ENCODE results near the gene WBP1L. TPM values are rescaled to one million over a fixed set of nuclear protein-coding genes. Genes with fewer than 3 reads are reported as not detected.

Gene WBP1L
- total and polyA plus RNA-seq, 2 experiments from 2014 or later = 7.0 to 55.7 TPM

GRCh38 chr10:102696736-102697135 lies 47.0 kb upstream of the WBP1L start (continued):
- no peak for TF ChIP-seq CREB1 (CRISPR knock-in tag; IDR thresholded peaks at IDR 0.05; ENCODE audit: low read depth)

DNA sequence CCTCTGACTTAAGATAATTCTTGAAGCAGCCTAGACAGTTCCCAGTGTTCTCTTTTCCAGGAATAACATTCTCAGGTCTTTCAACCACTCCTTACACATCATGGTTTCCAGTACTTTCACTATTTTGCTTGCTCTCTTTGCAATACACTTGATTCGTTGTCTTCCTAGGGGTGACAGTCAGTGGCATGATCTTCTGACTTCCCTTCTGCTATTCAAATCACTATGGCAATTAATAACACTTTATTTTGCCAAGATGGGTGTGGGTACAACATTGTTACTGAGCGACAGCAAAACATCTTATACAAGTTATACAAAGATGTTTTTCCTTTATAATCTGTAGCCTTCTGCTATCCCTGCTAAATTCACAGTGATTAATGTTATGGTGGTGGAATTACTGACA lies 44.9 kb upstream of the WBP1L start:
- H2AFZ ChIP-seq = no peak overlapping the region
- H3K36me3 Mint-ChIP-seq (ENCODE audit: low read depth) = peaks cover 30% of the 10 kb centered on the region
- ATAC-seq (no peak), DNase-seq (ENCODE audit: low spot score) (no peak)
- no peaks in the 10 kb centered on the region; the same call in 1 of the 2 replicates for H4K20me1 ChIP-seq (replicated peaks; ENCODE audit: insufficient read depth)
- H3K4me2 ChIP-seq = no peak overlapping the region
- H3K4me3 Mint-ChIP-seq = no peak overlapping the region
- no peak overlapping the region for H3K27ac ChIP-seq (ENCODE audit: low read depth)
- H3K79me2 ChIP-seq (replicated peaks; ENCODE audit: insufficient read depth) = no peaks in the 10 kb centered on the region
- H3K4me3 ChIP-seq = no peak overlapping the region
- H3K27me3 ChIP-seq (ENCODE audit: insufficient read depth) = no peaks in the 10 kb centered on the region
- TF ChIP-seq NANOG (IDR thresholded peaks at IDR 0.05; ENCODE audit: borderline replicate concordance) (no peak), JUNB (IDR thresholded peaks at IDR 0.05; ENCODE audit: unreplicated experiment) (no peak), ZNF331 (CRISPR knock-in tag; IDR thresholded peaks at IDR 0.05; ENCODE audit: low read depth) (no peak), REST (IDR thresholded peaks at IDR 0.05; ENCODE audit: unreplicated experiment) (no peak), EZH2 (IDR thresholded peaks at IDR 0.05; ENCODE audit: low read depth, unreplicated experiment) (no peak), POLR2AphosphoS5 (IDR thresholded peaks at IDR 0.05; ENCODE audit: low read depth) (no peak), STAT1 (IDR thresholded peaks at IDR 0.05; ENCODE audit: unreplicated experiment) (no peak), EZH2phosphoT487 (IDR thresholded peaks at IDR 0.05; ENCODE audit: unreplicated experiment) (no peak), CREB1 (CRISPR knock-in tag; IDR thresholded peaks at IDR 0.05; ENCODE audit: low read depth) (no peak), ZNF114 (CRISPR knock-in tag; IDR thresholded peaks at IDR 0.05) (no peak)
- TF ChIP-seq, protein P1, sequence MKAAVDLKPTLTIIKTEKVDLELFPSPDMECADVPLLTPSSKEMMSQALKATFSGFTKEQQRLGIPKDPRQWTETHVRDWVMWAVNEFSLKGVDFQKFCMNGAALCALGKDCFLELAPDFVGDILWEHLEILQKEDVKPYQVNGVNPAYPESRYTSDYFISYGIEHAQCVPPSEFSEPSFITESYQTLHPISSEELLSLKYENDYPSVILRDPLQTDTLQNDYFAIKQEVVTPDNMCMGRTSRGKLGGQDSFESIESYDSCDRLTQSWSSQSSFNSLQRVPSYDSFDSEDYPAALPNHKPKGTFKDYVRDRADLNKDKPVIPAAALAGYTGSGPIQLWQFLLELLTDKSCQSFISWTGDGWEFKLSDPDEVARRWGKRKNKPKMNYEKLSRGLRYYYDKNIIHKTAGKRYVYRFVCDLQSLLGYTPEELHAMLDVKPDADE (IDR thresholded peaks at IDR 0.05) = no peak
- TF ChIP-seq, protein P2, sequence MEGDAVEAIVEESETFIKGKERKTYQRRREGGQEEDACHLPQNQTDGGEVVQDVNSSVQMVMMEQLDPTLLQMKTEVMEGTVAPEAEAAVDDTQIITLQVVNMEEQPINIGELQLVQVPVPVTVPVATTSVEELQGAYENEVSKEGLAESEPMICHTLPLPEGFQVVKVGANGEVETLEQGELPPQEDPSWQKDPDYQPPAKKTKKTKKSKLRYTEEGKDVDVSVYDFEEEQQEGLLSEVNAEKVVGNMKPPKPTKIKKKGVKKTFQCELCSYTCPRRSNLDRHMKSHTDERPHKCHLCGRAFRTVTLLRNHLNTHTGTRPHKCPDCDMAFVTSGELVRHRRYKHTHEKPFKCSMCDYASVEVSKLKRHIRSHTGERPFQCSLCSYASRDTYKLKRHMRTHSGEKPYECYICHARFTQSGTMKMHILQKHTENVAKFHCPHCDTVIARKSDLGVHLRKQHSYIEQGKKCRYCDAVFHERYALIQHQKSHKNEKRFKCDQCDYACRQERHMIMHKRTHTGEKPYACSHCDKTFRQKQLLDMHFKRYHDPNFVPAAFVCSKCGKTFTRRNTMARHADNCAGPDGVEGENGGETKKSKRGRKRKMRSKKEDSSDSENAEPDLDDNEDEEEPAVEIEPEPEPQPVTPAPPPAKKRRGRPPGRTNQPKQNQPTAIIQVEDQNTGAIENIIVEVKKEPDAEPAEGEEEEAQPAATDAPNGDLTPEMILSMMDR (conservative IDR thresholded peaks at IDR 0.05; ENCODE audit: low read depth in 2 of 2) = no peak
- TF ChIP-seq, protein P3, sequence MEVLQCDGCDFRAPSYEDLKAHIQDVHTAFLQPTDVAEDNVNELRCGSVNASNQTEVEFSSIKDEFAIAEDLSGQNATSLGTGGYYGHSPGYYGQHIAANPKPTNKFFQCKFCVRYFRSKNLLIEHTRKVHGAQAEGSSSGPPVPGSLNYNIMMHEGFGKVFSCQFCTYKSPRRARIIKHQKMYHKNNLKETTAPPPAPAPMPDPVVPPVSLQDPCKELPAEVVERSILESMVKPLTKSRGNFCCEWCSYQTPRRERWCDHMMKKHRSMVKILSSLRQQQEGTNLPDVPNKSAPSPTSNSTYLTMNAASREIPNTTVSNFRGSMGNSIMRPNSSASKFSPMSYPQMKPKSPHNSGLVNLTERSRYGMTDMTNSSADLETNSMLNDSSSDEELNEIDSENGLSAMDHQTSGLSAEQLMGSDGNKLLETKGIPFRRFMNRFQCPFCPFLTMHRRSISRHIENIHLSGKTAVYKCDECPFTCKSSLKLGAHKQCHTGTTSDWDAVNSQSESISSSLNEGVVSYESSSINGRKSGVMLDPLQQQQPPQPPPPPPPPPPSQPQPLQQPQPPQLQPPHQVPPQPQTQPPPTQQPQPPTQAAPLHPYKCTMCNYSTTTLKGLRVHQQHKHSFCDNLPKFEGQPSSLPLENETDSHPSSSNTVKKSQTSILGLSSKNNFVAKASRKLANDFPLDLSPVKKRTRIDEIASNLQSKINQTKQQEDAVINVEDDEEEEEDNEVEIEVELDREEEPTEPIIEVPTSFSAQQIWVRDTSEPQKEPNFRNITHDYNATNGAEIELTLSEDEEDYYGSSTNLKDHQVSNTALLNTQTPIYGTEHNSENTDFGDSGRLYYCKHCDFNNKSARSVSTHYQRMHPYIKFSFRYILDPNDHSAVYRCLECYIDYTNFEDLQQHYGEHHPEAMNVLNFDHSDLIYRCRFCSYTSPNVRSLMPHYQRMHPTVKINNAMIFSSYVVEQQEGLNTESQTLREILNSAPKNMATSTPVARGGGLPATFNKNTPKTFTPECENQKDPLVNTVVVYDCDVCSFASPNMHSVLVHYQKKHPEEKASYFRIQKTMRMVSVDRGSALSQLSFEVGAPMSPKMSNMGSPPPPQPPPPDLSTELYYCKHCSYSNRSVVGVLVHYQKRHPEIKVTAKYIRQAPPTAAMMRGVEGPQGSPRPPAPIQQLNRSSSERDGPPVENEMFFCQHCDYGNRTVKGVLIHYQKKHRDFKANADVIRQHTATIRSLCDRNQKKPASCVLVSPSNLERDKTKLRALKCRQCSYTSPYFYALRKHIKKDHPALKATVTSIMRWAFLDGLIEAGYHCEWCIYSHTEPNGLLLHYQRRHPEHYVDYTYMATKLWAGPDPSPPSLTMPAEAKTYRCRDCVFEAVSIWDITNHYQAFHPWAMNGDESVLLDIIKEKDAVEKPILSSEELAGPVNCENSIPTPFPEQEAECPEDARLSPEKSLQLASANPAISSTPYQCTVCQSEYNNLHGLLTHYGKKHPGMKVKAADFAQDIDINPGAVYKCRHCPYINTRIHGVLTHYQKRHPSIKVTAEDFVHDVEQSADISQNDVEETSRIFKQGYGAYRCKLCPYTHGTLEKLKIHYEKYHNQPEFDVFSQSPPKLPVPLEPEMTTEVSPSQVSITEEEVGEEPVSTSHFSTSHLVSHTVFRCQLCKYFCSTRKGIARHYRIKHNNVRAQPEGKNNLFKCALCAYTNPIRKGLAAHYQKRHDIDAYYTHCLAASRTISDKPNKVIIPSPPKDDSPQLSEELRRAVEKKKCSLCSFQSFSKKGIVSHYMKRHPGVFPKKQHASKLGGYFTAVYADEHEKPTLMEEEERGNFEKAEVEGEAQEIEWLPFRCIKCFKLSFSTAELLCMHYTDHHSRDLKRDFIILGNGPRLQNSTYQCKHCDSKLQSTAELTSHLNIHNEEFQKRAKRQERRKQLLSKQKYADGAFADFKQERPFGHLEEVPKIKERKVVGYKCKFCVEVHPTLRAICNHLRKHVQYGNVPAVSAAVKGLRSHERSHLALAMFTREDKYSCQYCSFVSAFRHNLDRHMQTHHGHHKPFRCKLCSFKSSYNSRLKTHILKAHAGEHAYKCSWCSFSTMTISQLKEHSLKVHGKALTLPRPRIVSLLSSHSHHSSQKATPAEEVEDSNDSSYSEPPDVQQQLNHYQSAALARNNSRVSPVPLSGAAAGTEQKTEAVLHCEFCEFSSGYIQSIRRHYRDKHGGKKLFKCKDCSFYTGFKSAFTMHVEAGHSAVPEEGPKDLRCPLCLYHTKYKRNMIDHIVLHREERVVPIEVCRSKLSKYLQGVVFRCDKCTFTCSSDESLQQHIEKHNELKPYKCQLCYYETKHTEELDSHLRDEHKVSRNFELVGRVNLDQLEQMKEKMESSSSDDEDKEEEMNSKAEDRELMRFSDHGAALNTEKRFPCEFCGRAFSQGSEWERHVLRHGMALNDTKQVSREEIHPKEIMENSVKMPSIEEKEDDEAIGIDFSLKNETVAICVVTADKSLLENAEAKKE (CRISPR knock-in tag; IDR thresholded peaks at IDR 0.05) = no peak
- no peaks in the 10 kb centered on the region for H3K4me1 ChIP-seq (ENCODE audit: insufficient read depth)
- peaks cover 7% of the 10 kb centered on the region; the same call in 1 of the 2 replicates for H3K36me3 ChIP-seq (ENCODE audit: insufficient read depth)
- H3K9me3 Mint-ChIP-seq = no peaks in the 10 kb centered on the region
- 0 out of 2 replicates have a peak, but pooled peaks cover 2% of the 10 kb centered on the region for H3F3A ChIP-seq (replicated peaks; ENCODE audit: low read depth)
- H3K9me2 ChIP-seq (ENCODE audit: insufficient read depth) = no peaks in the 10 kb centered on the region
- no peak overlapping the region for H3K27ac Mint-ChIP-seq
- peaks cover 5% of the 10 kb centered on the region for H3K27me3 Mint-ChIP-seq (ENCODE audit: insufficient read depth, low read depth, poor library complexity)
- H3K4me1 Mint-ChIP-seq = no peaks in the 10 kb centered on the region; the same call in 2 of the 3 replicates
